ENCODE data around the gene NCK2.

GRCh38 chr2:105780606-105781005, 35.9 kb downstream of the NCK2 start:
- no peak for TF ChIP-seq SUZ12 (IDR thresholded peaks at IDR 0.05; ENCODE audit: extremely low read depth, insufficient read depth, insufficient read length)
- TF ChIP-seq YY1 (IDR thresholded peaks at IDR 0.05; ENCODE audit: insufficient read depth, insufficient read length) = no peak
